ENCODE data around the gene UGT1A8. TPM values are rescaled to one million over a fixed set of nuclear protein-coding genes. Genes with fewer than 3 reads are reported as not detected.
A peak's percentile ranks its signal among the peaks of the same experiment; 100 is the strongest.
"Not testable (repeated sequence)": the region's sequence is repeated elsewhere in the genome, so short reads cannot be mapped to it uniquely, and the experiment has no call there.

The UGT1A8 gene
- total and polyA plus RNA-seq, 12 donors, result 0.05 TPM; not detected in 11

DNA sequence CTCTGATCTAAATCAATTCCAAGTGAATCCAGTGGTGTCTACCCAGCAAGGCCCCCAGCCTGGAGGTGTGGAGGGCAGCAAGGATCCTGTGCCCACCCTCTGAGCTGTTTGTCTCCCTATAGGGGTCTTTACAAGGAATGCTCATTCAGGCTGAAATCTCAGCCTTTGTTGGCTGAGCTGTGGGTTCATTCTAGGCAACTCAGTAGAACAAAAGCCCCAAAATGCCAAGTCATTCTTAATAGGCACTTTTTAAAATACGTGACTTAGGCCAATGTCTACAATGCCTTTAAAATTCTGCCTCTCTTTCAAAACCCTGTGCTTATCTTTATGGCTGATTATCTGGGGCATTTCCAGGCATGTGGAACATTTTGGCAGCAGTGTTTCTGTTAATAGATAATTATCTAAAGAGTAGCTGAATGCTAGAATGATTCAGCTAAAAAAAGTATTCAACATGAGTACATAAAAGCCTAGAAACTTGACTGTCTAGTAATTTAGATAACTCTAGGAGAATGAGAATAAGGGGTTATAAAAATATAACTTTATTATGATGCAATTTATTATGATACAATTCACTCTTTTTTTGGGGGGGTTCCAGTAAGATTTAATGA lies 82.7 kb downstream of the UGT1A8 start:
- 11 to 29% (median 16%) methylated on average over 1 of the region's 1 CpG for WGBS, 4 donors
- Histone ChIP-seq H3K9me3 (replicated peaks in 1 of 3) (no peaks in the 10 kb centered on the region), H3K4me1 (replicated peaks in 1 of 2) (peaks cover 6 to 7% of the 10 kb centered on the region in 2 donors), H3K36me3 (replicated peaks in 1 of 2) (no peaks in the 10 kb centered on the region), H3K27ac (peak overlapping the region in 4 of 5 donors; percentile 8 to 88 (median 54)), H3K27me3 (no peaks in the 10 kb centered on the region), H3K4me3 (no peak overlapping the region)
- peak; percentile 25 to 80 (median 66) for DNase-seq
- intact Hi-C loops (cut with DNase I), result no loop called here
- TF ChIP-seq POLR2A (IDR thresholded peaks at IDR 0.05), result no peak
- TF ChIP-seq, protein P1, sequence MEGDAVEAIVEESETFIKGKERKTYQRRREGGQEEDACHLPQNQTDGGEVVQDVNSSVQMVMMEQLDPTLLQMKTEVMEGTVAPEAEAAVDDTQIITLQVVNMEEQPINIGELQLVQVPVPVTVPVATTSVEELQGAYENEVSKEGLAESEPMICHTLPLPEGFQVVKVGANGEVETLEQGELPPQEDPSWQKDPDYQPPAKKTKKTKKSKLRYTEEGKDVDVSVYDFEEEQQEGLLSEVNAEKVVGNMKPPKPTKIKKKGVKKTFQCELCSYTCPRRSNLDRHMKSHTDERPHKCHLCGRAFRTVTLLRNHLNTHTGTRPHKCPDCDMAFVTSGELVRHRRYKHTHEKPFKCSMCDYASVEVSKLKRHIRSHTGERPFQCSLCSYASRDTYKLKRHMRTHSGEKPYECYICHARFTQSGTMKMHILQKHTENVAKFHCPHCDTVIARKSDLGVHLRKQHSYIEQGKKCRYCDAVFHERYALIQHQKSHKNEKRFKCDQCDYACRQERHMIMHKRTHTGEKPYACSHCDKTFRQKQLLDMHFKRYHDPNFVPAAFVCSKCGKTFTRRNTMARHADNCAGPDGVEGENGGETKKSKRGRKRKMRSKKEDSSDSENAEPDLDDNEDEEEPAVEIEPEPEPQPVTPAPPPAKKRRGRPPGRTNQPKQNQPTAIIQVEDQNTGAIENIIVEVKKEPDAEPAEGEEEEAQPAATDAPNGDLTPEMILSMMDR (IDR thresholded peaks at IDR 0.05), result no peak

DNA sequence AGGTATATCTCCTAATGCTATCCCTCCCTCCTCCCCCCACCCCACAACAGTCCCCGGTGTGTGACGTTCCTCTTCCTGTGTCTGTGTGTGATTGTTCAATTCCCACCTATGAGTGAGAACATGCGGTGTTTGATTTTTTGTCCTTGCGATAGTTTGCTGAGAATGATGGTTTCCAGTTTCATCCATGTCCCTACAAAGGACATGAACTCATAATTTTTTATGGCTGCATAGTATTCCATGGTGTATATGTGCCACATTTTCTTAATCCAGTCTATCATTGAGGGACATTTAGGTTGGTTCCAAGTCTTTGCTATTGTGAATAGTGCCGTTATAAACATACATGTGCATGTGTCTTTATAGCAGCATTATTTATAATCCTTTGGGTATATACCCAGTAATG lies 83.4 kb downstream of the UGT1A8 start:
- H3K27ac ChIP-seq; H3K4me3 ChIP-seq; DNase-seq; H3K27me3 ChIP-seq; H3K36me3 ChIP-seq (replicated peaks in 1 of 2); H3K4me1 ChIP-seq (replicated peaks in 1 of 2); H3K9me3 ChIP-seq (replicated peaks in 1 of 3); intact Hi-C loops (cut with DNase I): not testable (repeated sequence)
- 91 to 96% (median 95%) methylated on average over 4 to 5 of the region's 5 CpGs for WGBS, 4 donors

DNA sequence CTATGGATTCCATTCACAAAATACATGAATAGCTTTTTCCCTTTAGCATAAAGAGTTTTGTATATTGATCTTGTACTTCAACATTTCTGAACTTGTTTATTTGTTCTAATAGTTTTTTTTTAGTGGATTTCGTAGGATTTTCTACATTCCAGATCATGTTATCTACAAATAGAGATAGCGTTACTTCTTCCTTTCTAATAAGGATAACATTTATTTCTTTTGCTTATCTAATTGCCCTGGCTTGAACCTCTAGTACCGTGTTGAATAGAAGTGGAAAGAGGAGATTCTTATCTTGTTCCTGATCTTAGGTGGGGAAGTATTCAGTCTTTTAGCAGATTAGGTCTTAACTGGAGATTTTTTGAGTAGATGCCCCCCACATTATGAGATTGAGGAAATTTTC lies 84.8 kb downstream of the UGT1A8 start:
- H3K4me1 ChIP-seq (replicated peaks in 1 of 2), result peaks cover 6 to 7% of the 10 kb centered on the region in 2 donors
- WGBS, 4 donors, result 50 to 59% (median 56%) methylated on average over 3 of the region's 3 CpGs
- H3K27ac ChIP-seq, result no peak overlapping the region
- H3K9me3 ChIP-seq (replicated peaks in 1 of 3), result no peaks in the 10 kb centered on the region
- intact Hi-C loops (cut with DNase I), result no loop called here
- no peak for DNase-seq
- H3K4me3 ChIP-seq, result no peak overlapping the region
- H3K36me3 ChIP-seq (replicated peaks in 1 of 2), result no peaks in the 10 kb centered on the region
- no peak for TF ChIP-seq POLR2A (IDR thresholded peaks at IDR 0.05)
- TF ChIP-seq, protein P1 (IDR thresholded peaks at IDR 0.05), result no peak
- H3K27me3 ChIP-seq, result no peaks in the 10 kb centered on the region

DNA sequence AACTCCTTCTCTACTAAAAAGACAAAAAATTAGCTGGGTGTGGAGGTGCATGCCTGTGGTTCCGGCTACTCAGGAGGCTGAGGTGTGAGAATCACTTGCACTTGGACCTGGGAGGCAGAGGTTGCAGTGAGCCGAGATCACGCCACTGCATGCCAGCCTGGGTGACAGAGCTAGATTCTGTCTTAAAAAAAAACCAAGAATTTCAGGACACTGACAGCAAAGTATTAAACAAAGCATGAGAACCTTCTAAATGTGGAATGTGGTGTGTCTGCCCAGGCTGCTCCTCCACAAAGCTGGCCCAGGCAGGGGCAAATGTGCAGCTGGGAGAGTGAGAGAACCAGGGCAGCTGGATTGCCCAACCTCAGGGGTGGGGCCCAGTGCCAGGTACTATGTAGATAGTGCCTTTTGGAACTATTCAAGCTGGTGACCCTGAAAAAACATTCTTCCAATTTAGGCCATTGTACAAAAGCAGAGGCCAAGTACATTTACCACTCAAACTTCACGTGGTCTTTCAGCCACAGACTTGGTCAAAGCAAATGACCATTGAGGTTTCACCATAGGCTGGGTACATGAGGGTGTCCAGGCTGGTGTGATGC lies 88.6 kb downstream of the UGT1A8 start:
- peak in 6 of 7 donors; percentile 17 to 75 (median 64) for DNase-seq
- Histone ChIP-seq H3K4me3 (no peak overlapping the region), H3K4me1 (replicated peaks in 1 of 2) (no peaks in the 10 kb centered on the region), H3K27me3 (peaks cover 12% of the 10 kb centered on the region), H3K9me3 (replicated peaks in 1 of 3) (no peaks in the 10 kb centered on the region), H3K36me3 (replicated peaks in 1 of 2) (no peaks in the 10 kb centered on the region), H3K27ac (no peak overlapping the region)
- no peak for TF ChIP-seq POLR2A (IDR thresholded peaks at IDR 0.05)
- TF ChIP-seq, protein P1 (IDR thresholded peaks at IDR 0.05), result no peak
- 61 to 68% (median 66%) methylated on average over 4 of the region's 4 CpGs for WGBS, 4 donors
- intact Hi-C loops (cut with DNase I), result no loop called here

DNA sequence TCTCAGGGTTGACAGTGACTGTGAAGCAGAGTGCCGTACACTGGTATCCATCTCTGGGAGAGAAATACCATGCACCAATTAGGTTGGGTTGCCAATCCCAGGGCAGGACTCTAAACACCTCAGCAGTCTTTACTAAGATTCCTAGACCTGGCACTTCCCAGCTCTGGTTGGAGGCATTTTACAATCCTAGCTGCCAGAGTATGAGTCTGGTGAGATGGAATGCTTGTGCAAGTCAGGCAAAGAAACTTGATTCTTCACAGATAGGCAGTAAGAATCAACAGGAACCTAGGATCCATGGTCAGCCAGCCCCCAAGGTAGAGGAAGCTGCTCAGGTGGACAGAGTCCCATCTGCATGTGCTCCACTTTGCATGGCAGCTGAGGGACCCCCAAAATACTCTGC lies 89.3 kb downstream of the UGT1A8 start:
- intact Hi-C loops (cut with DNase I), result no loop called here
- no peak for DNase-seq
- no peak overlapping the region for H3K27ac ChIP-seq
- H3K9me3 ChIP-seq (replicated peaks in 1 of 3), result no peaks in the 10 kb centered on the region
- H3K4me3 ChIP-seq, result no peak overlapping the region
- H3K27me3 ChIP-seq, result peaks cover 12% of the 10 kb centered on the region
- H3K36me3 ChIP-seq (replicated peaks in 1 of 2), result no peaks in the 10 kb centered on the region
- WGBS, 4 donors, result 33 to 96% (median 66%) methylated on average over 1 of the region's 1 CpG
- H3K4me1 ChIP-seq (replicated peaks in 1 of 2), result no peaks in the 10 kb centered on the region
- TF ChIP-seq, protein P1 (IDR thresholded peaks at IDR 0.05), result no peak
- no peak for TF ChIP-seq POLR2A (IDR thresholded peaks at IDR 0.05)

Data from adrenal gland (tissue), 12 donors.